Ovary (tissue), 3 donors: ENCODE measurements around the gene TIMP2.

Experiments used
- CTCF ChIP-seq, 3 donors: fragments of 450-650 bp in 2 of 3; fragments of 200-600 bp in 1 of 3; IDR thresholded peaks; one replicate each; pipeline versions ENCODE4 v1.5.1 to v1.8.0; 2016 to 2022; ENCODE audit warnings: antibody characterized with exemption in 3 of 3, mild to moderate bottlenecking in 1 of 3
- EP300 ChIP-seq: sonication (generic); formaldehyde crosslinking; IDR thresholded peaks from one replicate; pipeline ENCODE4 v1.6.1; 2017; ENCODE audit warnings: antibody characterized with exemption
- donor health status: DM: no; HTN: no; CAD: no.

GRCh38 chr17:78836420-78837021 is 88.7 kb downstream of the TIMP2 start:
- TF ChIP-seq CTCF (IDR thresholded peaks at IDR 0.05) = no peak
- TF ChIP-seq EP300 = no peak
